Hepatocyte (in vitro differentiated cells): Measurements from ENCODE around the gene PIEZO1. TPM values are rescaled to one million over a fixed set of nuclear protein-coding genes. Genes with fewer than 3 reads are reported as not detected.

Experiments used
- DNase-seq: peaks from one replicate; pipeline ENCODE4 v3.0.0-alpha.2; 2016; ENCODE audit warnings: low spot score
- H2AFZ ChIP-seq: fragments of 200-600 bp; sonication (generic); 2 replicates; pipeline ENCODE4 v1.6.0; 2016; ENCODE audit warnings: antibody characterized with exemption, mild to moderate bottlenecking
- H3K27ac ChIP-seq: fragments of 200-600 bp; sonication (generic); 2 replicates; pipeline ENCODE4 v1.5.1; 2016; ENCODE audit warnings: mild to moderate bottlenecking
- H3K27me3 ChIP-seq: fragments of 200-600 bp; sonication (generic); 2 replicates; pipeline ENCODE4 v1.6.1; 2016
- H3K36me3 ChIP-seq: fragments of 200-600 bp; sonication (generic); replicated peaks from 2 replicates; pipeline ENCODE4 v1.5.1; 2016; ENCODE audit warnings: low read depth; ENCODE audit not compliant: insufficient read depth
- H3K4me1 ChIP-seq: fragments of 200-600 bp; sonication (generic); 2 replicates; pipeline ENCODE4 v1.5.1; 2016; ENCODE audit warnings: mild to moderate bottlenecking, moderate library complexity; ENCODE audit not compliant: insufficient read depth
- H3K4me2 ChIP-seq: fragments of 200-600 bp; sonication (generic); 2 replicates; pipeline ENCODE4 v1.6.0; 2016
- H3K4me3 ChIP-seq: fragments of 200-600 bp; sonication (generic); 2 replicates; pipeline ENCODE4 v1.5.1; 2016; ENCODE audit warnings: mild to moderate bottlenecking
- H3K79me2 ChIP-seq: fragments of 200-600 bp; sonication (generic); 2 replicates; pipeline ENCODE4 v1.6.0; 2017; ENCODE audit warnings: mild to moderate bottlenecking
- H3K9me2 ChIP-seq: fragments of 200-600 bp; sonication (generic); replicated peaks from 2 replicates; pipeline ENCODE4 v1.6.0; 2017; ENCODE audit warnings: mild to moderate bottlenecking; ENCODE audit not compliant: insufficient read depth
- H3K9me3 ChIP-seq: fragments of 200-600 bp; sonication (generic); 2 replicates; pipeline ENCODE4 v1.5.1; 2016; ENCODE audit warnings: low read depth, mild to moderate bottlenecking
- H4K20me1 ChIP-seq: fragments of 200-600 bp; sonication (generic); 2 replicates; pipeline ENCODE4 v1.6.0; 2016; ENCODE audit warnings: mild to moderate bottlenecking; ENCODE audit not compliant: insufficient read depth, poor library complexity, severe bottlenecking
- CTCF ChIP-seq: fragments of 200-600 bp; sonication (generic); IDR thresholded peaks from 2 replicates; pipeline ENCODE4 v1.5.1; 2016; ENCODE audit warnings: antibody characterized with exemption, mild to moderate bottlenecking; ENCODE audit not compliant: poor library complexity
- EZH2 ChIP-seq: fragments of 200-600 bp; sonication (generic); IDR thresholded peaks from 2 replicates; pipeline ENCODE4 v1.6.1; 2016; ENCODE audit warnings: antibody characterized with exemption, mild to moderate bottlenecking, borderline replicate concordance
- EZH2phosphoT487 ChIP-seq: fragments of 200-600 bp; sonication (generic); IDR thresholded peaks from one replicate; pipeline ENCODE4 v1.6.1; 2018; ENCODE audit warnings: antibody characterized with exemption, mild to moderate bottlenecking, low read depth, moderate library complexity; ENCODE audit not compliant: unreplicated experiment, severe bottlenecking
- WGBS: methylation state at CpG from one replicate; pipeline ENCODE4 v1.1.6; 2016; ENCODE audit warnings: low lambda C conversion rate; ENCODE audit errors: missing lambda C conversion rate; 5-methylcytosine and 5-hydroxymethylcytosine counted together
- polyA plus RNA-seq: library from polyadenylated mRNA; unstranded; fragments of >200 nt; fragmentation: Nextera tagmentation; extraction: Ambion mirVana; gene quantifications from 2 replicates; pipeline ENCODE4 v1.2.1, GENCODE V29; 2016
- total RNA-seq: library from RNA; depleted of rRNA; stranded (reverse); fragments of >200 nt; gene quantifications from 2 replicates; pipeline ENCODE4 v1.2.3, GENCODE V29; 2014

The PIEZO1 gene
- total and polyA plus RNA-seq, 2 experiments from 2014 or later, result 70.6 to 77.0 TPM

- Histone ChIP-seq H3K4me3 (peak overlapping the region; percentile 43), H3K27ac (peak overlapping the region; percentile 89), H3K9me2 (no peaks in the 10 kb centered on the region), H3K27me3 (no peaks in the 10 kb centered on the region), H3K4me2 (peak overlapping the region; percentile 89), H2AFZ (peak overlapping the region; percentile 62), H3K36me3 (no peaks in the 10 kb centered on the region), H3K79me2 (peaks cover 13% of the 10 kb centered on the region), H3K4me1 (peaks cover 17% of the 10 kb centered on the region), H3K9me3 (no peaks in the 10 kb centered on the region), H4K20me1 (peaks cover 6% of the 10 kb centered on the region)
- whole genome bisulfite sequencing, result 49% methylated on average over 36 of the region's 37 CpGs
- DNase-seq, result peak; percentile 52
- TF ChIP-seq CTCF (no peak), EZH2 (no peak), EZH2phosphoT487 (no peak)
Measured at GRCh38 chr16:88812513-88813268, 27.7 kb upstream of the PIEZO1 start.

GRCh38 chr16:88811769-88812512, 26.9 kb upstream of the PIEZO1 start, which contains the start of gene APRT:
TSS of gene APRT (minus strand) at chr16:88811928. CDS start at chr16:88811899, 29 bp downstream.
- H4K20me1 ChIP-seq, result peaks cover 6% of the 10 kb centered on the region
- peak within 1 kb of the TSS; percentile 92 for H3K27ac ChIP-seq
- no peaks in the 10 kb centered on the region for H3K9me3 ChIP-seq
- under 1% methylated on average over 56 of the region's 84 CpGs for WGBS
- peak within 1 kb of the TSS; percentile 73 for H3K4me3 ChIP-seq
- peak within 1 kb of the TSS; percentile 89 for H3K4me2 ChIP-seq
- H3K79me2 ChIP-seq, result peaks cover 13% of the 10 kb centered on the region
- peak within 1 kb of the TSS; percentile 62 for H2AFZ ChIP-seq
- peaks cover 17% of the 10 kb centered on the region for H3K4me1 ChIP-seq
- H3K27me3 ChIP-seq, result no peaks in the 10 kb centered on the region
- peak; percentile 98 for DNase-seq
- no peaks in the 10 kb centered on the region for H3K36me3 ChIP-seq
- H3K9me2 ChIP-seq, result no peaks in the 10 kb centered on the region
- no peak for TF ChIP-seq EZH2
- no peak for TF ChIP-seq EZH2phosphoT487
- peak; percentile 40 for TF ChIP-seq CTCF

GRCh38 chr16:88810912-88811768, 26.1 kb upstream of the PIEZO1 start:
- Histone ChIP-seq H3K9me2 (no peaks in the 10 kb centered on the region), H4K20me1 (peaks cover 6% of the 10 kb centered on the region), H3K9me3 (no peaks in the 10 kb centered on the region), H3K4me1 (peaks cover 17% of the 10 kb centered on the region), H2AFZ (peak overlapping the region; percentile 30), H3K79me2 (peaks cover 13% of the 10 kb centered on the region), H3K27ac (peak overlapping the region; percentile 92), H3K36me3 (no peaks in the 10 kb centered on the region), H3K4me2 (peak overlapping the region; percentile 89), H3K27me3 (no peaks in the 10 kb centered on the region), H3K4me3 (peak overlapping the region; percentile 73)
- no peak for TF ChIP-seq CTCF
- TF ChIP-seq EZH2phosphoT487, result no peak
- TF ChIP-seq EZH2, result no peak
- DNase-seq, result peak; percentile 93
- 5% methylated on average over 45 of the region's 65 CpGs for whole genome bisulfite sequencing
